HFFc6 (cell line): Measurements from ENCODE around the gene ARHGAP15. TPM values are rescaled to one million over a fixed set of nuclear protein-coding genes. Genes with fewer than 3 reads are reported as not detected.

Experiments used
- DNase-seq: peaks from one replicate; pipeline ENCODE4 v3.0.0-alpha.2; 2018
- H3K27ac Mint-ChIP-seq: 2 replicates; pipeline ENCODE4 v1.8.0; 2020; ENCODE audit warnings: mild to moderate bottlenecking, mixed read lengths
- H3K27me3 Mint-ChIP-seq: 2 replicates; pipeline ENCODE4 v1.8.0; 2021; ENCODE audit warnings: mild to moderate bottlenecking, moderate library complexity, mixed read lengths; ENCODE audit not compliant: insufficient read depth
- H3K36me3 Mint-ChIP-seq: 2 replicates; pipeline ENCODE4 v1.8.0; 2021; ENCODE audit warnings: low read depth, mixed read lengths
- H3K4me1 Mint-ChIP-seq: 2 replicates; pipeline ENCODE4 v1.8.0; 2020; ENCODE audit warnings: low read depth, mixed read lengths
- H3K4me3 Mint-ChIP-seq: 2 replicates; pipeline ENCODE4 v1.8.0; 2020; ENCODE audit warnings: mild to moderate bottlenecking, moderate library complexity, mixed read lengths
- H3K9me3 Mint-ChIP-seq: 2 replicates; pipeline ENCODE4 v1.8.0; 2020; ENCODE audit warnings: mild to moderate bottlenecking, mixed read lengths
- total RNA-seq, 6 experiments: library from RNA; stranded (reverse); fragmentation: NEBNext Ultra II Directional; extraction: Animal tissue kit (Norgen Biotek cat#: 25700); gene quantifications; 2 replicates in 1 of 6; 3 replicates in 5 of 6; pipeline ENCODE4 v1.2.3, GENCODE V29; 2021
- TF ChIP-seq, protein P1 (sequence below): fragments of 200-600 bp; sonication (generic); IDR thresholded peaks from 2 replicates; pipeline ENCODE4 v1.5.0; 2021; ENCODE audit warnings: antibody characterized with exemption, mild to moderate bottlenecking

The ARHGAP15 gene
- total RNA-seq, 6 experiments from 2014 or later: not detected

DNA sequence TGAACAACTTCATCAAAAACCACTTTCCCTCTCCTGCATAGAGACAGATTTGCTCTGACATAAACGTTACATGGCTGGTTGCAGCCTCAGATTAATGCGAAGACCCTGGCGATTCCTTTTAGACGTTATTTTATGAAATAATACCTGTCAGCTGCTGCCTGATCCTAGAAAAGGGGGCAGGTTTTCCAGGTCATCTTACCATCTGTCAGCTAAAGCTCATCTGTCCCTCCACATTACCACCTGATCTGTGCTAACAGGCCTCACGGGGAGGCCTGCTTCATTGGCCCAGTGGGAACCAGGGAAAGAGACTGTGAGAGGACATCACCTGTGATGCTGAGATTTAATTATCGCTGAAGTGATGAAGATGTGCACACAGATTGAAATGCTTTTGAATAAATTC is 261.0 kb downstream of the ARHGAP15 start:
- no peaks in the 10 kb centered on the region for H3K9me3 Mint-ChIP-seq
- TF ChIP-seq, protein P1, sequence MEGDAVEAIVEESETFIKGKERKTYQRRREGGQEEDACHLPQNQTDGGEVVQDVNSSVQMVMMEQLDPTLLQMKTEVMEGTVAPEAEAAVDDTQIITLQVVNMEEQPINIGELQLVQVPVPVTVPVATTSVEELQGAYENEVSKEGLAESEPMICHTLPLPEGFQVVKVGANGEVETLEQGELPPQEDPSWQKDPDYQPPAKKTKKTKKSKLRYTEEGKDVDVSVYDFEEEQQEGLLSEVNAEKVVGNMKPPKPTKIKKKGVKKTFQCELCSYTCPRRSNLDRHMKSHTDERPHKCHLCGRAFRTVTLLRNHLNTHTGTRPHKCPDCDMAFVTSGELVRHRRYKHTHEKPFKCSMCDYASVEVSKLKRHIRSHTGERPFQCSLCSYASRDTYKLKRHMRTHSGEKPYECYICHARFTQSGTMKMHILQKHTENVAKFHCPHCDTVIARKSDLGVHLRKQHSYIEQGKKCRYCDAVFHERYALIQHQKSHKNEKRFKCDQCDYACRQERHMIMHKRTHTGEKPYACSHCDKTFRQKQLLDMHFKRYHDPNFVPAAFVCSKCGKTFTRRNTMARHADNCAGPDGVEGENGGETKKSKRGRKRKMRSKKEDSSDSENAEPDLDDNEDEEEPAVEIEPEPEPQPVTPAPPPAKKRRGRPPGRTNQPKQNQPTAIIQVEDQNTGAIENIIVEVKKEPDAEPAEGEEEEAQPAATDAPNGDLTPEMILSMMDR: no peak
- H3K4me1 Mint-ChIP-seq: no peaks in the 10 kb centered on the region
- no peaks in the 10 kb centered on the region; the same call in 1 of the 2 replicates for H3K27me3 Mint-ChIP-seq
- no peak for DNase-seq
- H3K4me3 Mint-ChIP-seq: no peak overlapping the region
- no peaks in the 10 kb centered on the region for H3K36me3 Mint-ChIP-seq
- H3K27ac Mint-ChIP-seq: no peak overlapping the region

DNA sequence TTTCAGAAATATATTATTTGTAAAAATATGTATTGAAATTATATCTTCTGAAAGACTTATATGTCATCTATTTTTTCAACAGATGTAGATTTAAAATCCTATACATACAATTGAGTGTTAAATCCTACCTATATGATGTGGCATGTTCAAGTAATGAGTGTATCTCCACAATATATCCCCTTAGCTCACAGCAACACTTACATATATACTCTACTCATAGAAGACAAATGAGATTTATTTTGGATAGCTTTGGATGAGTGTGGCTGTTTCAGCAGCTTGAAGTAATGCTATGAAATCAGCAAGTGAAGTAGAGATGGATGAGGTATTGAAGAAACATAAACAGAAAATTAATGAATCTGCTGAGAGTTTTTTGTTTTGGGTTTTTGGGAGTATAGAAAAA is 263.1 kb downstream of the ARHGAP15 start:
- no peaks in the 10 kb centered on the region; the same call in 1 of the 2 replicates for H3K4me1 Mint-ChIP-seq
- H3K27ac Mint-ChIP-seq: no peak overlapping the region
- H3K27me3 Mint-ChIP-seq: no peaks in the 10 kb centered on the region; the same call in 1 of the 2 replicates
- H3K4me3 Mint-ChIP-seq: no peak overlapping the region
- DNase-seq: no peak
- H3K9me3 Mint-ChIP-seq: no peaks in the 10 kb centered on the region
- H3K36me3 Mint-ChIP-seq: no peaks in the 10 kb centered on the region
- TF ChIP-seq, protein P1: no peak

DNA sequence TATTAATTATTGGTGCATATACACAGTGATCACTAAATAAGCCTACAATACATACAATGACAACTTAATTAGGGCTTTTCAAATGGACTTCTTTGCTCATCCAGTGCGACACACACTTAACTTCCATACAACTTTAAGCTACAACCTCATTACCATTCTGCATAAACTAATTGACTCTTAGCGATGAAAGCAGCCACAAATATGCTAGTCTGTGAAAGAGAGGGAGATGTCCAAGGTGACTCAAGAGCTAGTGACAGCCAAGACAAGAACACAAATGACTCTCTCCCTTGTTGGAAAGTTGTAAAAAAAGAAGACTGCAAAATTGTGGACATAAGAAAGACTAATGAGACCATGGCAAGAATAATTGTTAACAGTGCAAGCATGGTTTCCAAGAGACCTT is 264.8 kb downstream of the ARHGAP15 start:
- H3K9me3 Mint-ChIP-seq: no peaks in the 10 kb centered on the region
- no peaks in the 10 kb centered on the region for H3K36me3 Mint-ChIP-seq
- no peak overlapping the region for H3K27ac Mint-ChIP-seq
- no peaks in the 10 kb centered on the region for H3K27me3 Mint-ChIP-seq
- TF ChIP-seq, protein P1: no peak
- no peak for DNase-seq
- no peak overlapping the region for H3K4me3 Mint-ChIP-seq
- peaks cover 16% of the 10 kb centered on the region for H3K4me1 Mint-ChIP-seq

DNA sequence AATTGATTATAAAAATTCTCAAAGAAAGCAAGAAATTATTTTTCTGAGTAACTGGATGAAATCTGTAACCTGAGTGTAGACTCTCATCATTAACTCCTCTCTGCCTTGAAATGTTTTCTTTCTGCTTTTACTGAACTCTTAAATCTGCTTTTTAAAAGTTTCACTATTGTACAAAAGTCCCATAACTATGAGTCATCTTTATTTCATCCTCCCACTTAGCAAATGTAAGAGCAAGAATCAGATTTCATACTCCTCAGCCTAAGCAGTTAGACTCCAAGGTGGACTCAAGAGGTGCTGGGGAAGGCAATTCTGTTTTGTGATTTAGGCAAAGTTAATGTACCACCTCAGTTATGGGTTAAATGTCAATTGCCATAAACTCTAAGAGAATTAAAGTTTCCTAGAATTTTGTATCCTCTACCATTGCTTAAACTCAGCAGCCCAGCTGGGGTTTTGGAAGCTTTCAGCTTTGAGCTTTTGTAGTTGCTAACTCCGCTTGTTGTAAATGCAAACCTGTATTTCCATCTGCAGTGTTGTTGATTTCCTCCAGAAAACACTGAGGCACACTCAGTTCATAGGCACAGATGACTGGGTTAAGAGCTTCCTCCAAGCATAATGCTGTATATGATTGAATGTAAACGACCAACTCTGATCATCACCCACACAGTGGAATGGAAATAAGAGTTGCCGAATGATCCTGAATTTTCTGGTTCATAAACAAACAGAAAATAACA is 268.8 kb downstream of the ARHGAP15 start:
- H3K27me3 Mint-ChIP-seq: no peaks in the 10 kb centered on the region
- peak overlapping the region; percentile 38; the same call in 1 of the 2 replicates for H3K27ac Mint-ChIP-seq
- H3K4me1 Mint-ChIP-seq: peaks cover 29% of the 10 kb centered on the region
- H3K36me3 Mint-ChIP-seq: no peaks in the 10 kb centered on the region
- peak; percentile 29 for DNase-seq
- H3K9me3 Mint-ChIP-seq: no peaks in the 10 kb centered on the region
- H3K4me3 Mint-ChIP-seq: peak overlapping the region; percentile 75
- TF ChIP-seq, protein P1: no peak

DNA sequence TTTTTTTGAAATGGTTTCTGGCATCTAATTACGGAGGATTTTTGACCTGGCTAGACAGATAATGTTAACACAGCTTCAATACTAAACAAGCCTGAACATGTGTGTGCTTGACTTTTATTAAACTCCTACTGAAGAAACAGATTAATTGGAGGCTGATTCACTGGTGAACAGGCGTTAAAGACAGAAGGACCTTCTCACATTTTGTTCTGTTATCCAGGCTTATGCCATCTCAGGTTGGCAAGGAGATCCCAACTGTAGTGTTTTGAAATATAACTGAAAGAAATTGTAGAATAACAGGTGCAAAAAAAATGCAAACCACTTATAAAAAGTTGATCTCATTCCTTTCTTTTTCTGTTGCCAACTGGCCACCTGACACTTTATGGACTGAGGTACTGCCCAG is 269.6 kb downstream of the ARHGAP15 start:
- Mint-ChIP-seq H3K36me3 (no peaks in the 10 kb centered on the region), H3K27ac (no peak overlapping the region), H3K4me3 (peak overlapping the region; percentile 75), H3K9me3 (no peaks in the 10 kb centered on the region), H3K27me3 (no peaks in the 10 kb centered on the region), H3K4me1 (peaks cover 29% of the 10 kb centered on the region)
- TF ChIP-seq, protein P1: no peak
- no peak for DNase-seq
